ENCODE measurements around the gene CIB2. TPM values are rescaled to one million over a fixed set of nuclear protein-coding genes. Genes with fewer than 3 reads are reported as not detected.

Gene CIB2
- total RNA-seq, 2 donors from 2014 or later = 40.6 to 41.7 TPM

GRCh38 chr15:78104119-78104479 lies 27.1 kb downstream of the CIB2 start:
- Mint-ChIP-seq H3K27ac (no peak overlapping the region), H3K4me1 (no peaks in the 10 kb centered on the region), H3K4me3 (no peak overlapping the region), H3K36me3 (ENCODE audit: low read depth) (peaks cover 25% of the 10 kb centered on the region), H3K27me3 (ENCODE audit: insufficient read depth) (no peaks in the 10 kb centered on the region), H3K9me3 (no peaks in the 10 kb centered on the region)
- H3K9ac ChIP-seq (ENCODE audit: extremely low read depth, low read length, poor library complexity, severe bottlenecking) = no peak overlapping the region
- no peaks in the 10 kb centered on the region for H3K36me3 ChIP-seq (ENCODE audit: control insufficient read depth, insufficient read depth, low read length)
- no peaks in the 10 kb centered on the region for H3K27me3 ChIP-seq (ENCODE audit: control insufficient read depth, insufficient read depth, low read length, poor library complexity, severe bottlenecking)
- TF ChIP-seq, protein P1, sequence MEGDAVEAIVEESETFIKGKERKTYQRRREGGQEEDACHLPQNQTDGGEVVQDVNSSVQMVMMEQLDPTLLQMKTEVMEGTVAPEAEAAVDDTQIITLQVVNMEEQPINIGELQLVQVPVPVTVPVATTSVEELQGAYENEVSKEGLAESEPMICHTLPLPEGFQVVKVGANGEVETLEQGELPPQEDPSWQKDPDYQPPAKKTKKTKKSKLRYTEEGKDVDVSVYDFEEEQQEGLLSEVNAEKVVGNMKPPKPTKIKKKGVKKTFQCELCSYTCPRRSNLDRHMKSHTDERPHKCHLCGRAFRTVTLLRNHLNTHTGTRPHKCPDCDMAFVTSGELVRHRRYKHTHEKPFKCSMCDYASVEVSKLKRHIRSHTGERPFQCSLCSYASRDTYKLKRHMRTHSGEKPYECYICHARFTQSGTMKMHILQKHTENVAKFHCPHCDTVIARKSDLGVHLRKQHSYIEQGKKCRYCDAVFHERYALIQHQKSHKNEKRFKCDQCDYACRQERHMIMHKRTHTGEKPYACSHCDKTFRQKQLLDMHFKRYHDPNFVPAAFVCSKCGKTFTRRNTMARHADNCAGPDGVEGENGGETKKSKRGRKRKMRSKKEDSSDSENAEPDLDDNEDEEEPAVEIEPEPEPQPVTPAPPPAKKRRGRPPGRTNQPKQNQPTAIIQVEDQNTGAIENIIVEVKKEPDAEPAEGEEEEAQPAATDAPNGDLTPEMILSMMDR (conservative IDR thresholded peaks at IDR 0.05) = no peak
- no peaks in the 10 kb centered on the region for H3K9me3 ChIP-seq (ENCODE audit: control insufficient read depth, low read length)
- no peak for DNase-seq
- no peaks in the 10 kb centered on the region for H3K4me1 ChIP-seq (ENCODE audit: control insufficient read depth, insufficient read depth, low read length)
- H3K27ac ChIP-seq (ENCODE audit: low read depth, low read length) = no peak overlapping the region
- WGBS, 2 experiments (ENCODE audit: insufficient coverage in 1 of 2, insufficient read length in 1 of 2) = 90 to 94% methylated on average over 4 of the region's 4 CpGs
- no peak overlapping the region for H3K4me3 ChIP-seq (ENCODE audit: low read length)

GRCh38 chr15:78103406-78104118 lies 27.7 kb downstream of the CIB2 start:
- H3K4me1 ChIP-seq (ENCODE audit: control insufficient read depth, insufficient read depth, low read length) = no peaks in the 10 kb centered on the region
- H3K4me3 ChIP-seq (ENCODE audit: low read length) = no peak overlapping the region
- H3K36me3 ChIP-seq (ENCODE audit: control insufficient read depth, insufficient read depth, low read length) = no peaks in the 10 kb centered on the region
- H3K9ac ChIP-seq (ENCODE audit: extremely low read depth, low read length, poor library complexity, severe bottlenecking) = no peak overlapping the region
- H3K27me3 ChIP-seq (ENCODE audit: control insufficient read depth, insufficient read depth, low read length, poor library complexity, severe bottlenecking) = no peaks in the 10 kb centered on the region
- peaks cover 25% of the 10 kb centered on the region for H3K36me3 Mint-ChIP-seq (ENCODE audit: low read depth)
- no peak overlapping the region for H3K27ac Mint-ChIP-seq
- no peak overlapping the region for H3K4me3 Mint-ChIP-seq
- no peaks in the 10 kb centered on the region for H3K4me1 Mint-ChIP-seq
- TF ChIP-seq, protein P1 (conservative IDR thresholded peaks at IDR 0.05) = no peak
- H3K27me3 Mint-ChIP-seq (ENCODE audit: insufficient read depth) = no peaks in the 10 kb centered on the region
- WGBS, 2 experiments (ENCODE audit: insufficient coverage in 1 of 2, insufficient read length in 1 of 2) = 91 to 98% methylated on average over 5 to 12 of the region's 12 CpGs
- no peak for DNase-seq
- H3K9me3 ChIP-seq (ENCODE audit: control insufficient read depth, low read length) = no peaks in the 10 kb centered on the region
- H3K27ac ChIP-seq (ENCODE audit: low read depth, low read length) = no peak overlapping the region
- H3K9me3 Mint-ChIP-seq = no peaks in the 10 kb centered on the region

GRCh38 chr15:78102741-78103140 lies 28.5 kb downstream of the CIB2 start:
- no peaks in the 10 kb centered on the region for H3K4me1 ChIP-seq (ENCODE audit: control insufficient read depth, insufficient read depth, low read length)
- DNase-seq = no peak
- no peaks in the 10 kb centered on the region for H3K27me3 ChIP-seq (ENCODE audit: control insufficient read depth, insufficient read depth, low read length, poor library complexity, severe bottlenecking)
- Mint-ChIP-seq H3K4me1 (no peaks in the 10 kb centered on the region), H3K9me3 (no peaks in the 10 kb centered on the region), H3K36me3 (ENCODE audit: low read depth) (peaks cover 22% of the 10 kb centered on the region), H3K27me3 (ENCODE audit: insufficient read depth) (no peaks in the 10 kb centered on the region), H3K4me3 (no peak overlapping the region), H3K27ac (no peak overlapping the region)
- no peak overlapping the region for H3K27ac ChIP-seq (ENCODE audit: low read depth, low read length)
- no peaks in the 10 kb centered on the region for H3K9me3 ChIP-seq (ENCODE audit: control insufficient read depth, low read length)
- no peaks in the 10 kb centered on the region for H3K36me3 ChIP-seq (ENCODE audit: control insufficient read depth, insufficient read depth, low read length)
- WGBS, 2 experiments (ENCODE audit: insufficient coverage in 1 of 2, insufficient read length in 1 of 2) = 84 to 97% methylated on average over 3 to 6 of the region's 6 CpGs
- no peak overlapping the region for H3K4me3 ChIP-seq (ENCODE audit: low read length)
- H3K9ac ChIP-seq (ENCODE audit: extremely low read depth, low read length, poor library complexity, severe bottlenecking) = no peak overlapping the region
- TF ChIP-seq, protein P1 (conservative IDR thresholded peaks at IDR 0.05) = no peak

All from endodermal cell (in vitro differentiated cells).